ENCODE results near the gene TAF9. TPM values are rescaled to one million over a fixed set of nuclear protein-coding genes. Genes with fewer than 3 reads are reported as not detected.
A peak's percentile ranks its signal among the peaks of the same experiment; 100 is the strongest.
"Not testable (repeated sequence)": the region's sequence is repeated elsewhere in the genome, so short reads cannot be mapped to it uniquely, and the experiment has no call there.

Gene TAF9, protein sequence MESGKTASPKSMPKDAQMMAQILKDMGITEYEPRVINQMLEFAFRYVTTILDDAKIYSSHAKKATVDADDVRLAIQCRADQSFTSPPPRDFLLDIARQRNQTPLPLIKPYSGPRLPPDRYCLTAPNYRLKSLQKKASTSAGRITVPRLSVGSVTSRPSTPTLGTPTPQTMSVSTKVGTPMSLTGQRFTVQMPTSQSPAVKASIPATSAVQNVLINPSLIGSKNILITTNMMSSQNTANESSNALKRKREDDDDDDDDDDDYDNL
- 10 to 100 TPM; 31.2 to 42.1 TPM for total RNA-seq
- long read RNA-seq, transcript TAF9-201 (3 exons, 1,283 nt), result major isoform, 27 of 30 reads
- long read RNA-seq, partial matches to known transcripts, result 0 of 30 reads
- long read RNA-seq, other reads (novel, unspliced or antisense), result 1 of 30 reads

DNA sequence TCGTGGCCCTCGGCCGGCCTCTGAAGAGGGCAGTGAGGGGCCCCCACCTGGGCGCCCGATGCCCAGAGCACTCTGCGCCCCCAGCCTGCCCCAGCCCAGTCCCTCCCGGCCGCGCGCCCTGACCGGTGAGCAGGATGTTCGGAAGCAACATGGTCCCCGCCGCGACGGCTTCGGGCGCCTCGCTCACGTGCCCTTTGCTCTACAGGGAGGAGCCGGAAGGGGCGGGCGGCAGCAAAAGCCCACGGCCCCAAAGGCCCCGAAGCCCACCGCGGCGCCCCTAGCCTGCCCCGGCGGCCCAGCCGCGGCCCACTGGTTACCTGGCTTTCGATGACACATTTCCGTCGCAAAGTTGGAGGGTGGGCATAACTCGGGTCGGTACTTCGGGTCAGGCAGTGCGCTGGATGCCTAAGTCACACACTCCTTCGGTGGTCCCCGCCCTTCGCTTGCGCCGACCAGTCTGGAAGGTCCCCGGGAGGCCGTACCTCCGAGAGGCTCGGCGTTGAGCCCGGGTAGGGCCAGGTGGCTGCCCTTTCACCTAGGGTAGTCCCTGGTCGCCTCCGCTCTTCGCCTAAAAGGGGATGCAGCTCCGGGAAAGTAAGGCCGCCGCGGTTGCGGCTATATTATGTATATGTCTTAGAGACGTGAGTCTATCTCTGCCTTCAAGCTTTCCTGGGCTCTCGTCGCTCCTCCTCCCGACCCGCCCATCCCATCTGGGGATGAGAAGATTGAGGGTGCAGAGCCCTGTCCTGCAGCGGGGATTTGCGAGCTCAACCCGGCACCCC lies at the start of gene TAF9, which contains the start of the genes AK6 and RAD17:
Gene TAF9 (minus strand): TSS at position 181 of the 782 bp plus-strand sequence. CDS start 3,783 bp downstream, outside the sequence.
Gene AK6 (minus strand): TSS at position 181 of the 782 bp plus-strand sequence. CDS start 30 bp downstream, at position 151.
Gene RAD17 (plus strand): TSS at position 479 of the 782 bp plus-strand sequence. CDS start 2,391 bp downstream, outside the sequence.
- peak; percentile 98 to 99 for ATAC-seq
- intact Hi-C loops (cut with DNase I), result loop anchor here in 1 of 2 donors (5.0 kb wide), 2 partner anchors 152 to 277 kb away; partner anchors contain the start of gene SLC30A5
- DNase-seq, result peak; percentile 95

DNA sequence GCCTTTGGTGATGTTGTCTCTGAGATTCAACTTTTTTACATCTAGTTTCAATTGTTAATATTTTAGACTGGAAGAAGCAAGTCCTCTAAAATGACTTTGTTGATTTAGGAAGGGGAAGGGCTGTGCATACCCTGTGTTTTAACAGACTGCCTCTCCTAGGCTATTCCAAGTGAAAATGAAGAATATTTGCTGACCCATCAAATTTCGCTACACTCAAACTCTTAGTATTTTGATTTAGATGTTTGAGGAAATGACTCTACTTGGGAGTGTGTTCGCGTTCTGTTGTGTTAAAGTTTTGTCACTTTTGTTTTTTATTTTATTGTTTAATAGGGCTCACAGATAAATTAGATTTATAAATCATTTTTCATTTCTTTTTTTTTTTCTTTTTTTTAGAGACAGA lies 49.2 kb upstream of the TAF9 start:
- DNase-seq, result no peak
- intact Hi-C loops (cut with DNase I), result no loop called here
- no peak for ATAC-seq

DNA sequence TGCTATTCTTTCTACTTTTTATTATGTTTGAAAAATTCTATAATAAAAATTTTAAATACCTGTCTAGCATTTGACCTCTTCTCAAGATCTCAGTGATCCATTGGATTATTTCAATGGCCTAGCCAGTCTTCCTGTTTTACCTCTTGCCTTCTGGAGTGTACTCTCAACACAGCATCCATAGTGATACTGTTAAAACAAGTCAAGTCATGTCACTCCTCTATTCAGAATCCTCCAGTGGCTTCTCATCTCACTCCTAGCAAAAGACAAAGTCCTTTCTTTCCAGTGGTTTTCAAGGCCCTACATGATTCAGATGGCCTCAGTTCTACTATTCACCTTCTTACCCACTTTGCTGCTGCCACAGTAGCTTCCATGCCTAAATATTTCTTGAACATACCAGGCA lies 47.4 kb upstream of the TAF9 start:
- ATAC-seq, result no peak

DNA sequence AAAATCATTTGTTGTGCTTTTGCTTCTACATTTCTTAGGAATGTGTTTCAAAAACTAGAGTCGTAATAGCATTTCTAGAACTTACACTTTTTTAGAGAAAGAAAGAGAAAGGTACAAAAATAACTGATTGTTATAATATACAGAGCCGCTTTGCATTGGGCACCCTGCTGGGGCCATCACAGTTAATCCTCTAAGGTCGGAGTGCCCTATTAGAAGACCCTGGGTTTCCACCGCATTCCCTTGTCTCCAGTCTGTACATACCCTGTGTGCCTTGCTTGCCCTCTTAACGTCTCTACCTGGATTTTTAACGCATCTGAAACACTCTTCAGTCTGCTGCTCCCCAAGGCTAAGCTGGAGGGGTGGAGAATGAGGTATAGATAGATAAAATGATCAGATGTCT lies 46.9 kb upstream of the TAF9 start:
- DNase-seq, result no peak
- intact Hi-C loops (cut with DNase I), result no loop called here
- no peak for ATAC-seq

More for the DNA sequence above, 47.4 kb upstream of the TAF9 start:
- intact Hi-C loops (cut with DNase I), result no loop called here
- DNase-seq, result no peak

DNA sequence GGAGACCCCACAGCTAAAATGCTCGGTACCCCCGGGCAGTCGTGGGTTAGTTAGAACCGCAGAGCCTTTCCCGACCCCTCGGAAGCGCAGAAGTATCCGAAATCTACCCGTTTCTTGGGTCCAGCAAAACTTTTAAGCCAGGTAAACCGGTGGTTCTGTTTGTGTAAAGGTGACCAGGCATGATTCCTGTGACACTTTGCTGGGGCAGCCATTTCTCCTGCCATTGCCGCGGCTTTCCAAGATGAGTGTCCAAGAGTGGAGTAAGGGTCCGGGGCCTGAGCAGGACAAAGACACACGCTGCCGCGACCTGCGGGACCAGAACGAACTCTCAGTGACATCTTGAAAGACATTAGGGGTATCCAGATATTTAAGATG lies 46.3 kb upstream of the TAF9 start:
- no peak for DNase-seq
- no peak for ATAC-seq
- intact Hi-C loops (cut with DNase I), result no loop called here

DNA sequence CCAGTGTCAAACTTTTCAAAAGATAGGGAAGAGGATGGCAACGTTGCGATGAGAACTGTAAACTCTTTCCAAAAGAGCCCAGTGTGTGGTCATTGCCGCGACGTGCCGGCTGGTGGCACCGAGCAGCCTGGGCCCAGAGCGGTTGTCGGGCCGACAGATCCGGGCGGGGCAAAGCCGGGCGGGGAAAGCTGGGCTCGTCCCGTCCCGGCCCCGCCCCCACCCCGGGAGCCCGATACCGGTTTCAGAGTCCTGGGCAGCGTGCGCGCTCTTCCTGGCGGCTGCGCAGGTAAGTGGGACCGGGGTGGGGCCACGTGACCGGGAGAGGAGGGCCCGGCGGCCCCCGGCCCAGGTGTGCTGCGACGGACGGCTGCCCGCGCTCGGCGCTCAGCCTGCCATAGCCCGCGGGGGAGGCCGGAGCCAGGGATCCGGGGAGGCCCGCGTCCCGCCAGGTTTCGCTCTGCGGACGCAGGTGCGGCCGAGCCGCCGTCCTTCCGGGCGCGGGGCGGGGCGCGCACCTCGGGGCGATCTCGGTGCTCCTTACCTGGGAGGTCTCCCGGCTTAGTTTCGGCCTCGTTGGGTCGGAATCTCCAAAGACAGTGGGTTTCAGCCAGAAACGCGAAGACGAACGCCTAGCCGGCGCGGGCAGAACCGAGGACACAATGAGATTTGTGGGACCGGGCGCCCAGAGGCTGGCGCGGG lies 45.7 kb upstream of the TAF9 start, which contains the start of gene MARVELD2:
Gene MARVELD2 (plus strand): TSS at position 232 of the 699 bp plus-strand sequence. CDS start 4,270 bp downstream, outside the sequence.
- peak; percentile 95 to 98 for ATAC-seq
- DNase-seq, result peak; percentile 79
- intact Hi-C loops (cut with DNase I), result no loop called here

DNA sequence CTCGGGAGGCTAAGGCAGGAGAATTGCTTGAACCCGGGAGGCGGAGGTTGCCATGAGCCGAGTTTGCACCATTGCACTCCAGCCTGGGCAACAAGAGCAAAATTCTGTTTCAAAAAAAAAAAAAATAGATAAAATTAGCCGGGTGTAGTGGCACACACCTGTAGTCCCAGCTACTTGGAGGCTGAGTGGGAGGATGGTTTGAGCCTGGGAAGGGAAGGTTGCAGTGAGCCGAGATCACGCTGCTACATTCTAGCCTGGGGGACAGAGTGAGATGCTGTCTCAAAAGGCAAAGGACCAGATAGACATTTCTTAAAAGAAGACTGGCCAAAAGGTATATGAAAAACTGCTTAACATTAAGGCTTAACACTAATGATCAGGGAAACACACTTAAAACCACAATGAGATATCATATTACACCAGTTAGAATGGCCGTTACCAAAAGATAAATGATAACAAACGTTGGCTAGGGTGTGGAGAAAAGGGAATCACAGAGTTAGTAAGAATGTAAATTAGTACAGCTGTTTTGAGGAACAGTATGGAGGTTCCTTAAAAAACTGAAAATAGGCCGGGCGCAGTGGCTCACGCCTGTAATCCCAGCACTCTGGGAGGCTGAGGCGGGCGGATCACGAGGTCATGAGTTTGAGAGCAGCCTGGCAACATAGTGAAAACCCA lies 35.5 kb upstream of the TAF9 start:
- intact Hi-C loops (cut with DNase I), result no loop called here
- DNase-seq (no peak), ATAC-seq (no peak)

DNA sequence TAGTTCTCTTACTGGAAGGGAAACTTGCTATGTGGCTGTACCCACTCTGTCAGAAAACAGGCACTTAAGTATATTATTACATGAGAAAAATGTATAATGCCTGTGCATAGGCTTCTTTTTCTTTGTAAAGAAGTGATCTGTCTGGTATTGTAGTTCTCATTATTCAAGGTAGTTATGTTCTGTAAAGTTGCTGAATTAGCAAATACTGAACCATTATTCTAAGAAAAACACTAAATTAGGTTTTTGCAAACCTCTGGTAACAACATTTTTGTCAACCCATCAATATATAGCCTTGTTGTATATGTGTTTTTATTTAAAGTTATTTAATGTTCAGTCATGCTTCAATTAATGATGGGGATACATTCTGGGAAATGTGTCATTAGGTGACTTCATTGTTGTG lies 9.1 kb upstream of the TAF9 start:
- DNase-seq (no peak), ATAC-seq (no peak)
- intact Hi-C loops (cut with DNase I), result no loop called here

DNA sequence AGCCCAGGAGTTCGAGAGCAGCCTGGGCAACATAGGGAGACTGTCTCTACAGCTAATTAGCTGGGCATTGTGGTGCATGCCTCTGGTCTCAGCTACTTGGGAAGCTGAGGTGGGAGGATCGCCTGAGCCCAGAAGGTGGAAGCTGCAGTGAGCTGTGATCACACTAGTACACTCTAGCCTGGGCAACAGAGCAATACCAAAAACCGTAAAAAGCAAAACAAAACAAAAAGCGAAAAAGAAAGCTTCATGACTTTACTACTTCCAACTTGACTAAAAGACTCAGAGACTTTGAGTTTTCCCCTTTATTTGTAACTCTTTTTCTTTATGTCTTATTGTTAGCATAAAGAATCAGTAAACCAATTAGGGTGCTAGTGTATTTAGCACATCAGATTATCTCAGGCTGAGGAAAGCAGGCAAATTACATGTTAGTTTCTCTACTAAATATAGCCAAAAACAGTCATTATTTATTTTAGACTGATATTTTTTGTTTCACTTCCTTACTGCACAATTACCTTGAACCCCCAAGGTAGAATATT lies 5.7 kb upstream of the TAF9 start:
- ATAC-seq (no peak), DNase-seq (no peak)
- intact Hi-C loops (cut with DNase I), result no loop called here

DNA sequence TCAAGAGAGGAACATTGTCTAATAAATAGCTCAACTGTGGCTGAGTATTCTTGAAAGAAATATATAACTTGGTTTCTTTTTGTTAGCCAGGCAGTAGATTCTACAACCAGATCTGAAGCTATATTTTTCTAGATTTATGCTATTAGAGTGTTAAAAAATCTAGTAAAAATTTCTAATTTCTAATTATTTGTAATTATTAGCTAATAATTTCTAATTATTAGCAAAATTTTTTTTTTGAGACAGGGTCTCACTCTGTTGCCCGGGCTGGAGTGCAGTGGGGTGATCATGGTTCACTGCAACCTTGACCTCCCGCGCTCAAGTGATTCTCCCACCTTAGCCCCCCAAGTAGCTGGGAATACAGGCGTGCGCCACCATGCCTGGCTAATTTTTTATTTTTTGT lies 3.1 kb upstream of the TAF9 start:
- intact Hi-C loops (cut with DNase I), result no loop called here
- ATAC-seq (no peak), DNase-seq (no peak)

DNA sequence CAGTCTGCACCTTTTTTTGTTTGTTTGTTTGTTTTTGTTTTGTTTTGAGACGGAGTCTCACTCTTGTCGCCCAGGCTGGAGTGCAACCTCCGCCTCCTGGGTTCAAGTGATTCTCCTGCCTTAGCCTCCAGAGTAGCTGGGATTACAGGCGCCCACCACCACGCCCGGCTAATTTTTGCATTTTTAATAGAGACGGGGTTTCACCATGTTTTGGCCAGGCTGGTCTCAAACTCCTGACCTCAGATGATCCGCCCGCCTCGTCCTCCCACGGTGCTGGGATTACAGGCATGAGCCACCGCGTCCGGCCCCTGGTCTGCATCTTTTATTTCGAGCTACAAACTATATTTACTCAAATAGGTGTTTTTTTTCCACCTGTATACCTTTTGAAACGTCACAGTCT lies 1.0 kb upstream of the TAF9 start:
- intact Hi-C loops (cut with DNase I); DNase-seq; ATAC-seq: not testable (repeated sequence)

DNA sequence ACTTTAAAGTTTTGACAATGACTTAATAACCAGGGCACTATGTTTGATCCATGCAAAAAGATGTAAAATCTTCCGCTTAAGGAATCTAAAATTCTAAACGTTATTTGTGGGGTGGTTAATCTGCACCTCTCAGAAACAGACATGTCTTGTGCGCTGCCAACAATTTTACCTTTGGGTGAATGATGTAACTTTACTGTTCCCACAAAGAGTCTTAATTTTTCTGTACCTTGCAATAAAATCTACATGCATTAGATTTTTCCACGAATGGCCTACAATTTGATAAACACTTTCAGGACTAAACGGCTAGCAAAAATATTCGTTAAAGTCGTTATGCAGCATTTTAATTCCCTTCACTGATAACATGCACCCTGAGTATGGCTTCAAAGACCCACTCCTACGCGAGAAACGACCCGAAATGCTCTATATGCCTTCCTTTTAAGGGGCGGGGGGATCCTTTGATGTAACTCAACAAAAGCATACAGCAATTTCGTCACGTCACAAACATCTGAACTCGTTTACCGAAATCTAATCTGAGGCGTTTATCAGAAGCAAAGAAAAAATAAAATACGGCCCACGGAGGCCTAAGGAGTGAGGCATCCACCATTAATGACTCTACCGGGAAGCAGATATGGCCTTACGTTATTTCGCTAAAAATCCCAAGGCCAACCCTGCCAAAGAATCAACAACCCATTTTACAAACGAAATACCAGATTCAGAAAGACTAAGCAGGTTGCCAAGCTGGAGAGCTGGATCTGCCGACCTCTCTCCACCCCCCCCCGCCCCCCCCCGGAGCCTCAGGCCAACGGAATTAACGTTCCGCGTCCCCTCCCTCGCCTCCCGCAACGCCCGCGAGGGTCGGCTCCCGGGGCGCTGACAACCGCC lies 621 bp downstream of the TAF9 start:
- no peak for DNase-seq
- ATAC-seq, result peak; percentile 51 to 69
- intact Hi-C loops (cut with DNase I), result loop anchor here in 1 of 2 donors (5.0 kb wide), 2 partner anchors 151 to 276 kb away; partner anchors contain the start of gene SLC30A5

DNA sequence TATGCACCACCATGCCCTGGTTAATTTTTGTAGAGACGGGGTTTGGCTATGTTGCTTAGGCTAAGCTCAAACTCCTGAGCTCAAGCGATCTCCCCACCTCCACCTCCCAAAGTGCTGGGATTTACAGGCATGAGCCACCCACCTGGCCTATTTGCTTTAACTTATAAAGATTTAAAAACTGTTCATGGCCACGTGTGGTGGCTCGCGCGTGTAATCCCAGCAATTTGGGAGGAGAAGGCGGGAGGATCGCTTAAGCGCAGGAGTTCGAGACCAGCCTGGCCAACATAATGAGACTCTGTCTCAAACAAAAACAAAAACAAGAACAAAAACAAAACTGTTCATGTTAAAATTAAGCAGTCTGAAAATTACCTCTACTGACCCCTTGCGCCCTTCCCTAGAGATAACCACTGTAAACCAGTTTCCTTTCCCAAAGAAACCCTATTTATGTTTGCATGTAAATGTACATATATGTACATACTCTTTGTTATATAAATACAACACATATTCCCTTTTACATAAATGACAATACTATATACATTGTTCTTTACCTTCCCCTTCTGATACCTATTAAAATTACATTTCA lies 1.5 kb downstream of the TAF9 start:
- intact Hi-C loops (cut with DNase I), result loop anchor here in 1 of 2 donors (5.0 kb wide), 2 partner anchors 150 to 275 kb away; partner anchors contain the start of gene SLC30A5
- ATAC-seq (no peak), DNase-seq (no peak)

DNA sequence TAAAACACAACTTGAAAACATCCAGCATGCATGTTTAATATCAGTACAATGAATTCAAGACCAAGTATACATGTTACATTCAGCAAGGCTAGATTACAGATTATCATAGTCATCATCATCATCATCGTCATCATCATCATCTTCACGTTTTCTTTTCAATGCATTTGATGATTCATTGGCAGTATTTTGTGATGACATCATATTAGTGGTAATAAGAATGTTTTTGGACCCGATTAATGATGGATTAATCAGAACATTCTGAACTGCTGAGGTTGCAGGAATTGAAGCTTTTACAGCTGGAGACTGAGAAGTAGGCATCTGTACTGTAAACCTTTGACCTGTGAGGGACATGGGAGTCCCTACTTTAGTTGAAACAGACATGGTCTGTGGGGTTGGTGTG lies 4.5 kb downstream of the TAF9 start:
- DNase-seq, result no peak
- intact Hi-C loops (cut with DNase I), result loop anchor here in 1 of 2 donors (5.0 kb wide), 2 partner anchors 148 to 273 kb away; partner anchors contain the start of gene SLC30A5
- no peak for ATAC-seq

DNA sequence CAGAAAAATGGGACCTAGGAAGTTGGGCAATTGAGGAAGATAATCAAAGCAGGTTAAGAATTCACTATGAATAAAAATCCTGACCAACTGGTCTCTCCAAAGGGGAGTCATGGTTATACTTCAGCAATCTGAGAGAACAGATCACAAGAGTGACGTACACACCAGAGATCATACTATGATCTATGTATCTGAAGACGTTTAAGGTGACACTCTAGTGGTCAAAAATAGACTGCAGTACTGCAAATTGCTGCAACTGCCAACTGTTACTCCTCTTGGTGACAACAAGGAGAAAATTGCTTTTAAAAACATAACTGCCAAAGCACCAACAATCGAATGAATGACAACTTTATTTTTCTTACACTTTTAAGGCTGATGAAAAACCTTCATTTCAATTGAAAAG lies 4.9 kb downstream of the TAF9 start:
- intact Hi-C loops (cut with DNase I), result no loop called here
- ATAC-seq, result no peak
- DNase-seq, result no peak

DNA sequence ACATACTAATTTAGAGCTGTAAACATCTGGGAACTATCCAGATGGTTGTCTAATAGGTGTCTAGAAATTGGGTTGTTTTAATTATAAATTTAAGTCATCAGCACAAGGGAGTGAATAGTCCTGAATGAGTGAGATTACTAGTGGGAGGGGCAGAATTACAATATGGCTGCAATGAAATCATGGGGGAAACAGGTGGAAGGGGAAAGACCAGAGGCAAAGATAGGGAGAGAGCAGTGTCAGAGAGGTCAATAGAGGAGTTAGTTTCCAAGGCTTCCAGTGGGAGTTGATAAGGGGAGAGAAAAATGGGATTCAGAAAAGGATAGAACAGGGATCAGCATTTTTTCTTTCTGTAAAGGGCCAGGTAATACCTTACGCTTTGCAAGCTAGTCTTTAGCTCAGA lies 8.9 kb downstream of the TAF9 start:
- DNase-seq (no peak), ATAC-seq (no peak)
- intact Hi-C loops (cut with DNase I), result no loop called here

DNA sequence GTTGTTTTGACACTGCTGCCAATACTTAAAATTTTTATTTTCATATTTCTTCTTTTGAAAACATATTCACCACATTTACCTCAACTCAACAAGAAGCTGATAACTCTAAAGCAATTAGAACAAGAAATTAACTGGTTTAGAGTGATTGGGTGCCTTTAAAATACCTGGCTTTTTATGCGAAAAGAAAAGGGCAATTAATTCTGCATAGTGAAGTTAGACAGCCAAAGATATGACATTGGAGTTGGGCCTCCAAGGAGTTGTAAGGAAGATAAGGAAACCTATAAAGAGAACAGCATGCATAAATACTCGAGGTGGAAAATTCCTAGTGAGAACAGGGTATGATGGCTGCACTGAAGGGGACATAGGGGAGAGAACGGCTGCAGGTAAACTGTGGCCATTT lies 9.6 kb downstream of the TAF9 start:
- no peak for DNase-seq
- intact Hi-C loops (cut with DNase I), result no loop called here
- no peak for ATAC-seq

Measured in left cardiac atrium (tissue), 4 donors.